HG03575 (cell line): Measurements from ENCODE around the gene VGLL3.
"Not testable (repeated sequence)": the region's sequence is repeated elsewhere in the genome, so short reads cannot be mapped to it uniquely, and the experiment has no call there.

Experiments used
- ATAC-seq: cut with Tn5 transposase; IDR thresholded peaks from one replicate; pipeline ENCODE4 v1.9.1; 2021; ENCODE audit not compliant: unreplicated experiment, insufficient number of reproducible peaks, low FRiP score; ENCODE audit errors: extremely low read depth

Gene VGLL3

GRCh38 chr3:86990734-86991481 lies at the start of gene VGLL3:
TSS of gene VGLL3 (minus strand) at chr3:86991149. CDS start at chr3:86990743, 406 bp downstream.
- no peak for ATAC-seq

GRCh38 chr3:87037652-87038051 lies 46.7 kb upstream of the VGLL3 start:
- ATAC-seq = no peak

- no peak for ATAC-seq
Observed at GRCh38 chr3:87036671-87037070, 45.7 kb upstream of the VGLL3 start.

GRCh38 chr3:87035339-87035738 lies 44.4 kb upstream of the VGLL3 start:
- no peak for ATAC-seq

GRCh38 chr3:87033205-87033604 lies 42.3 kb upstream of the VGLL3 start:
- ATAC-seq = no peak

GRCh38 chr3:87025661-87026645 lies 35.0 kb upstream of the VGLL3 start:
- no peak for ATAC-seq

GRCh38 chr3:87017370-87017769 lies 26.4 kb upstream of the VGLL3 start:
- ATAC-seq = not testable (repeated sequence)

GRCh38 chr3:87009271-87009670 lies 18.3 kb upstream of the VGLL3 start:
- ATAC-seq = no peak

- ATAC-seq = no peak
Observed at GRCh38 chr3:87006844-87007439, 16.0 kb upstream of the VGLL3 start.

- no peak for ATAC-seq
Observed at GRCh38 chr3:87004883-87005282, 13.9 kb upstream of the VGLL3 start.

- no peak for ATAC-seq
Observed at GRCh38 chr3:87002346-87002745, 11.4 kb upstream of the VGLL3 start.

GRCh38 chr3:87001473-87002098 lies 10.6 kb upstream of the VGLL3 start:
- ATAC-seq = no peak

- ATAC-seq = no peak
Observed at GRCh38 chr3:87000940-87001339, 10.0 kb upstream of the VGLL3 start.

GRCh38 chr3:86998569-86998968 lies 7.6 kb upstream of the VGLL3 start:
- no peak for ATAC-seq

- ATAC-seq = no peak
Observed at GRCh38 chr3:86996261-86996955, 5.5 kb upstream of the VGLL3 start.

- ATAC-seq = no peak
Observed at GRCh38 chr3:86995537-86995936, 4.6 kb upstream of the VGLL3 start.

GRCh38 chr3:86993704-86994103 lies 2.8 kb upstream of the VGLL3 start:
- ATAC-seq = no peak

- ATAC-seq = no peak
Observed at GRCh38 chr3:86991840-86992435, 989 bp upstream of the VGLL3 start.
